NK-92 (cell line): ENCODE data around the gene TMEM130.

ENCODE experiments used
- DNase-seq: peaks from one replicate; lab custom pipeline; 2025; ENCODE audit not compliant: unreplicated experiment; lab: John Stamatoyannopoulos, UW

Gene TMEM130

GRCh38 chr7:98810153-98810802, 59.5 kb downstream of the TMEM130 start:
- no peak for DNase-seq

GRCh38 chr7:98808751-98809460, 60.9 kb downstream of the TMEM130 start:
- no peak for DNase-seq

- no peak for DNase-seq
Observed at GRCh38 chr7:98807068-98808048, 62.5 kb downstream of the TMEM130 start.

- no peak for DNase-seq
Observed at GRCh38 chr7:98805956-98806838, 63.6 kb downstream of the TMEM130 start.

- DNase-seq = no peak
Observed at GRCh38 chr7:98802781-98803110, 67.1 kb downstream of the TMEM130 start.

DNA sequence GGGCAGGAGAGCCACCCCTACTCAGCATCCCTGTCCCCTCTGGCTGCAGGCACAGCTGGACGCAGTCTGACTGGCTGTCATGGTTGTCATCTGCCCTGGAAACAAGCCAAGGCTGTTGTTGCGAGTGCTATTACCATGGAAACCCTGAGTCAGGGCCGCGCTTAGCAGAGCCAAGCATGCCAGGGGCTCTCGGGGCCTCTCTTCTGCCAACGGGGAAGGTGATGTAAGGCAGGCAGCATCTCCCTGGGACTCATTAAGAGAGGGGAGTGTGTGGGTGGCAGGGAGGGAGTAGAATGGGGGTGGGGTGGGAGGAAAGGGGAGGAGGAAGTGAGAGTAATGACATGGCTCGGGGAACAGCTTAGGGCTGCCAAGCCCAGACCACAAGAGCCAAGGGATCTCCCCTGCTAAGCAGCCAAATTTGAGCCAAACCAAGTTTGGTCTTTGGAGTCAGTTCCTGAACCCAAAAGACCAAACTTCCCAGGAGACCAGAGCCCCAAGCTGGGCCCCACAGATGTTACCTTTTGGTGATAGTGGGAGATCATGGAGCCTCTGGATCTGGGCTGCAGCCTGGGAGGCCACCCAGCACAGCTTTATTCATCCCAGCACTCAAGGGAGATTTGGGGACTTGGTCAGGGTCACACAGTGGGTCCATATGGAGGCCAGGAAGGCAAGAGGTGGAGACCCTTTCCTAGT, 67.6 kb downstream of the TMEM130 start:
- no peak for DNase-seq

DNA sequence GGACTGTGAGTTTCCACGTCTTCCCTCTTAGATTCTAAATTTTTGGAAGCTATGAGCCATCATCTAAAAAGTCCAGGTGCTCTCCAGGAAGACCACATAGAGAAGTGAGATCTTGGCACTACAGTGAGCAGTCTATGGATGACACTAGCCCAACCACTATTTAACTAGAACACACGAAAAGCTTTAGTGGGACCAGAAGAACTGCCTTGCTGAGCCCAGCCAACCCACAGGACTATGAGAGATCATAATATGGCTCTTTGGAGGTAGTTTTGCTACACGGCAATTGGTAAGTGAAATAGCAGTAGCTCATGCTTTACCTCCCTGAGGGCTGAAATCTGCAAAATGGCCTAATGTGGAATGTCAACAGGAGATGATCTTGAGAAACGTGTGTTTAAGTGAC, 68.8 kb downstream of the TMEM130 start:
- no peak for DNase-seq

DNA sequence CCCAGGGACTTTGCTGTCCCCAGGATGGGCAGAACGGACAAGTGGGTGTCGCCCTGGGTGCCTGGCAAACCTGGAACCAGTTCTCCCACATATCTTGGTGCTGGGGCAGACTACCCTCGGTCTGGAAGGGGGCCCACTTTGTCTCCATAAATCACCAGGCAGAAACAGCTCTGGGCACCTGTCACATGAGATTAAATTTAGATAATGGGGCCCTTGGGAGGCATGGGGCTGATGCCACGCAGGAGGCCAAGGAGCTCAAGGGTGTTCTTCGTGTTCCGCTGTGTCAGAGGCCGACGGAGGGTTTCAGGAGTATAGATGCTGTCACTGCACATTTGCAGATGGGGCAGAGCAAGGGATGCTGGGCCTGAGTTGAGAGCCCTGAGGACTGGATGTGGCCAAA, 72.7 kb downstream of the TMEM130 start:
- DNase-seq = no peak
